Myocyte (in vitro differentiated cells): ENCODE results near the gene ABCC8. TPM values are rescaled to one million over a fixed set of nuclear protein-coding genes. Genes with fewer than 3 reads are reported as not detected.

Source experiments
- DNase-seq: peaks from one replicate; pipeline ENCODE4 v3.0.0-alpha.2; 2012; ENCODE audit warnings: low read depth
- total RNA-seq: library from RNA; depleted of rRNA; stranded (reverse); fragments of >200 nt; gene quantifications from 2 replicates; pipeline ENCODE4 v1.2.3, GENCODE V29; 2014

ABCC8 gene
- total RNA-seq, 1 donor from 2014 or later: not detected

DNA sequence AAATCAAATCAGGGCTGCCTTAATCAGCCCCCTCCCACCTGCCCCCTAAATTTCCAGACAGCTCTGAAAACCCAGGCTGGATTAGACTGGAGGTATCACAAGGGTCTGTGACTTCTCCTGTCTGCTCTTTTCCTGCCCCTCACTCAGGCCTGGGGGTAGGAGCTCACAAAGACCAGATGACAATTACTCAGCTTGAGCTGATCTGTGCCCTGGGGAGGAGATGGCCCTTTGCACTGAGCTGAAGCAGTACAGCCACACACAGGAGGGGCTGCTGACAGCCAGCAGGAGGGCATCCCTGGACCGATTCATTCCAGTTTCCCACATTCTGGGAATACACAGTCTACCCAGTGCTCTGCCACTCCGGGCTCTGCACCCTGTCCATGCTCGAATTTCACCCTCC lies 4.2 kb downstream of the ABCC8 start:
- DNase-seq: no peak

DNA sequence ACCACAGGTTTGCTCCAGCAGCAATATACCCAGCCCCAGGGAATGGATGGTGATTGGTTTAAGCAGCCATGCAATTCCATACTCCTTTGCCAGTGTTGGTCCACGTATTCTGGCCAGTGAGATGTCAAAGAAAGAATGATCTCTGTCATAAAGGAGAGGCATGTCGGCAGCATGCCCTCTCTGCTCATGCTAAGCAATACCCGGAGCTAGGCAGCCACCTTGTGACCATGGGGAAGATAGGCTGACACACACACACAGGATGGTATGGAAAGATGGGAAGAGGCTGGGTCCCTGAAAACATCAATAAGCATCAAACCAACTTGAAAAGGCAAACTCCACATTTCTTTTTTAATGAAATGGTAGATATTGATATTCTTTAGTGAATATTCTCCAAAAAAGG lies 5.1 kb downstream of the ABCC8 start:
- DNase-seq: no peak

- DNase-seq: no peak
Measured at GRCh38 chr11:17469998-17470397, 6.6 kb downstream of the ABCC8 start.

DNA sequence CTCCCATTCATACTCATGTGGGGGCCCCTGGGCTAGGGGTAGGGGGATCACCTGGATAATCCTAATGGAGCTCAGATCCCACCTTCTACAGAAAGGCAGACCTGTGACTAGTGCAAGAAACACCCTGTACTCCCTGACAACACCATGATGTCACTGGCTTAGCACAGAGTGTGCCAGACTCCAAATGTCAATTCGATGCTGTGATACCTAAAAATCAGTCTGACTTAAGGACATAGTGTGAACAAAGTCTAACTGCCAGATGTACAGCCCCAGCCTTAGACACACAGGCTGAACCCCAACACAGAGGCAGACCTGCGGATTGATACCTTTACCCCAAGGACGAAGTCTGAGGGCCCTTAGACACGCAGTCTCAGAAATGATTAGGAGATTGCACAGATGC lies 8.5 kb downstream of the ABCC8 start:
- no peak for DNase-seq

DNA sequence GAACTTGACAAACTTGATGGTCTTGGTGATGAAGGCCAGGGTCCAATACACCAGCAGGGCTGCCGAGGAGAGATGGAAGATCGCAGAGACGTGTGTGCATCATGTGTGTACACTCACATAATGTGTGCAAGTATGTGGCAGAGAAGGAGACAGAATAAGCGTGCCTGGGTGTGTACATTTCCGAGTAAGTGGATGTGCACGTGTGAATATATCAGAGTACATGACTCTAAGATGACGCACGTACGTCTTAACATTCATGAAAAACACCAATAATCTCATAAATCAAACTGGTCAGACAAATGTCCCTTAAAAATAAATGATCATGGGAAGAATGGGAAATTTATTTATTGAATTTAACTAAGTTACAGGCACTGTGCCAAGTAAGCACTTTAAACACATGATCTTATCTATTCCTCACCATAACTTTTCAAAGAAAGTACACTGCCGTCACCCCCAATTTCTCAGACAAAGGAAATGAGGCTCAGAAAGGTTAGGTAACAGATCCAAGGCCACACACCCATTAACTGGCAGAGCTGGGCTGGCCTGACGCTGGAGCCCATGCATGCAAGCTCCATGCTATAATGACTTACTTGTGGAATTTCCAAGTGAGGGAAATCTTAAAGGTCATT lies 13.0 kb downstream of the ABCC8 start:
- no peak for DNase-seq

DNA sequence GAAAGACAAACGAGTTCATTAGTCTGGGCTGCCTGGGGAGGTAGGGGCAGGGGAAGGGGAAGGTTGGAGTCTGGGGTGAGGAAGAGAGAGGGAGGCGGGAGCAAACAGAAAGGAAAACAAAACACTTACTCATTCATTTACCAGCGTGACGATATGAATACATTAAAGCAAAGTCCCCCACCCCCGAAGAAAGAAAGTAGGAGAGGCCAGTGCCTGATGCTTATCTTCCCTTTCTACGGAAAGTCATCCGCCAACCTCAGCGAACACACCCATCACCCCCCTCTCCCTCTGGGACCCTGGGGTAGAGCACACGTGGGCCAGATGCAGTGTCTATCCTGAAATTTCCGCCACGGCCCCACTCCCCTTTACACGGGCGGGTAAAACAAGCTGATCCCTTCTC lies 13.7 kb downstream of the ABCC8 start:
- no peak for DNase-seq

- DNase-seq: no peak
Measured at GRCh38 chr11:17460406-17460805, 16.2 kb downstream of the ABCC8 start.

DNA sequence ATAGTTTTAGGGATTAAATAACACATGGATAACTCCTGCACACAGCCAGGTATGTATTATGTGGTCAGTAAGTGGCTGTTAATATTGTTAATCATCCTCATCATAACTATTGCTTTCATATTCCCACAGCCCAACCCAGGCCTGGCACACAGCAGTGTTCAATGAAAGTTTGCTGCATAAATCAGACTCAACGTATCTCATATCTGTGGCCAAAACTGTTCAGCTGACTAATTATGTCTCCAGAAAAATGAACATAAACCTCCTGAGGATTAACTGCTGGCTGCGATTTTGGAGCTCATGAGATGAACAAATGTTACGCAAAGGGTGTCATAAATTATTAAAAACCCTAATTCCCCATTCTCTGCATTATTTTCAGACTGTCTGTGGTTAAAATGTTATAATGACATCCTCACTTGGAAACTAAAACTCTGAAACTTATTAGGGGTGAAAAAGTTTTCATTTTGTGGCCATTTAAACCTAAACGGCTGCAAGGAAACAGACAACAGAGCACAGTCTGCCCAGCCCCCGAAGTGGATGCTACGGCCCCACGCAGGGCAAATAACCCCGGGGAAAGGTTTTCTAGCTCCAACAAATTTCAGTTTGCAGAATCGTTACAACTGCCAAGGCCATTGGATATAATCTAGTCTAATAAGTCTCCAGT lies 17.3 kb downstream of the ABCC8 start:
- DNase-seq: no peak

DNA sequence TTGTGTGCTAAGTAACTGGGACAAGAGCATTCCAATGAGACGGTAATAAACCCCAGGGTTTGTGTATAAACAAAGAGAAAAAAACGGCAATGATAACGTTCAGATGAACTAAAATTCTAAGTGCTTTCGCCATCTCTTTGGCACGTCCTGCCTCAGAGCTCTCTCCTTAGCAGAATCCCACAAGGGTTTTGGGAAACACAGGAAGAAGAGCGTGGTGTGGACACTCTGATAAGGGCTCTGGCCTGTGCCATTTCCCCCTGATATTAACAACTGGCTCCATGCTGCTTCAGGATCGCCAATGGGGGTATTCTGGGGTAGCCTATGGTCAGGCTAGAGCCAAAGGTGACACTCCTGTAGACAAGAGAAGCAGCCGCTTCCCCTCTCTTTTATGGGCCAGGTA lies 18.4 kb downstream of the ABCC8 start:
- no peak for DNase-seq

GRCh38 chr11:17457396-17458173 lies 19.1 kb downstream of the ABCC8 start:
- DNase-seq: no peak

GRCh38 chr11:17452668-17453067 lies 24.0 kb downstream of the ABCC8 start:
- DNase-seq: no peak

DNA sequence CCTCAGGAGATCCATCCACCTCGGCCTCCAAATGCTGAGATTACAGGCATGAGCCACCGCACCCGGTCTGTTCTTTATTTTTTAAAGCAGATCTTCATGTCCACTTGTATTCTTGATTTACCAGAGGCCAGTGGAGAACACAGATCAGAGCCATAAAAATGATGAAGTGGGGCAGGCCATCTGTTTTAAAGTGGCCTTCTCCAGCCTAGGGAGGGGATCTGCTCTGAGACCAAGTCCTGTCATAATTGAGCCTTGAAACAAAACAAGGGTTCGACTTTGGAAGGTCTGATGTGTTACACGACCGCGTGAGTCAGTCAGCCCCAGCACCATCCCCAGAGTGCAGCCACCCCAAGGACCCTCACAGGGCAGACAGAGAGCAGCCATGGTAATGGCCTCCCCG lies 27.5 kb downstream of the ABCC8 start:
- DNase-seq: no peak

GRCh38 chr11:17446482-17446881 lies 30.2 kb downstream of the ABCC8 start:
- no peak for DNase-seq

GRCh38 chr11:17445240-17445795 lies 31.3 kb downstream of the ABCC8 start:
- DNase-seq: peak; percentile 76

DNA sequence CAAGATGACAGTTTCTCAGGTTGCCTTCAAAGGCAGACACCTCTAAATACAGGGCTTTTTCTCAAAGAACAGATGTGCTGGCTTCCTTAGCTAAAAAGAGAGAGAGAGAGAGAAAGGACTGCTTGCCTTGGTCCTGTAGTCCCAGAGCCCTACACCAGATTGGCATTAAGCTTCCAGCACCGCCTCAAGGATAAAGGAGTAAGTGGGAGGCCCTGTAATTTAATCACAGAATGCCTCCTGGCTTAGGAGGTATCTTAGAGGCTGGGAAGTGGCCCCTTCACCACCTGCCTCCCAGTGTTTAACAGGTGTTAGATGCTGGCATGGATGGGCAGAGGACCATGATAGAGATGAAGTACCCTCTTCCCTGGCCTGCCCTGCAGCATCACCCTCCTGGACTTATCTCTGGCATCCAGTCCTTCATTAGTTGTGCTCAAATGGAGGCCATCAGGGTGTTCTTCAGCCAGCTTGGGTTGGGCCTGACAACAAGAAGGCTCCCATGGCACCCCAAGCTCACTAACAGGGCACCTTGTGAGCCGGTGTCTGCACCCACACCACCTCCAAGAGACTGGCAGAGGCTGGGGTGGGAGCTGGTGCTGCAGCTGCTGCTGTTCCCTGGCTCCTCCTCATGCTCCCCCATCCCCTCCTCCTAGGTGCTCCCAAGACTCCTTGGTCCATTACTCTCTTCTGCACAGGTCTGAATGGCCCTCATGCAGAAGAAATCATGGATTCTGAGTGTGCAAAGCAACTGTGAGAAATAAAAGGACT lies 32.5 kb downstream of the ABCC8 start:
- no peak for DNase-seq

DNA sequence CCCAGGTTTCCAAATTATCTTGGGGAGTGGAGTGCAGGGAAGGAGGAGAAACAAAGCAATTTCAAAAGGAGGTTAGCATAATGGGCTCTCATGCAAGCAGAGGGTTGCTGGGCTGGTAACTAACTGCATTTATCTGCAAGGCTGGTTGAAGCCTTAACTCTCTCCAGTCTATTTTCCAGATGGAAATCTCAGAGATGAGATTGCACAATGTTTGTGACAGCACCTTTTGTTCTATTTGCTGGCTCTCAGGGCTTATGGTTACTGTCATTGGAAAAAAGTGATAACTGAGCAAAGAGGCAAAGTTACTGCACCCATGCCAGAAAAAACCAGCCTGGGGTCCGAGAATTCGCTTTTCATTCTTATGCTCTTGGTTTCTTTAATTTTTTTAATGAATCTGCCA lies 33.2 kb downstream of the ABCC8 start:
- no peak for DNase-seq

DNA sequence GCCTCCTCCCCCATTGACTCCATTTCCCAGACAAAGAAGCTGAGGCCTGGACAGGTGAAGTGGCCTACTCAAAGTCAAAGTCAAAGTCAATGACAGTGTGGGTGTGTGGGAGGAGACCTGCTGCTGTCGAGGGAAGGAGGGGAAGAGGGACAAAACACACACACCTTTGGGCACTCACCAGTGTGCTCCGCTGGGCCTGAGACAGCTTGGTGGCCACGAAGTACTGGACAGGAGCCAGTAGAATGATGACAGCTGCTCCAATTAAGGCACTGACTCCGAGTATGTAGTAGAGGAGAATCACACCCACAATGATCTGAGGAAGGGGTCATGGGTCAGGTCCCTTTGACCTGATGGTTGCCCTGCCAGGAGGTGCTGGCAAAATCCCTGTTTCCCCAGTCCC lies 33.6 kb downstream of the ABCC8 start:
- DNase-seq: peak; percentile 64

DNA sequence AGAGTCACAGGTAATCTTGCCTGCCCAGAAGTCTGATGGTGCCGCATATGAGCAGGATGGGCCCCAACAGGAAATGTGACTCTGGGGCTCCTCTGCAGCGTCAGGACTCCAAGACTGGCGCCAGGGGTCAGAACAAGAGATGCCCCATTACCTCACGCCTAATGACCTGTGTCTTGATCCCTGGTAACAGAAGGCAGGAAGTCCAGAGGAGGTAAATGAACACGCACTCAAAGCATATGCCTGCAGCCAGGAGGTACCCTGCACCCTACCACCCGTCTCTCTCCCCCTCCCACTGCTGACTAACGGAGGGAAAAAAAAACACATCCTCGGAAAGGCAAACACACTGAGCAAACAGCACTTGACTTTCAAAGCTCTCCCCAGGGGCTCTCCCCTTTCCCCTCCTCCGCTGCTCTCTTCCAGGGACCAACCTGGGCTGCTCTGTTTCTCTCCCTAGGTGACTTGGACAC lies 37.3 kb downstream of the ABCC8 start:
- no peak for DNase-seq

GRCh38 chr11:17437366-17437765 lies 39.3 kb downstream of the ABCC8 start:
- no peak for DNase-seq

- no peak for DNase-seq
Measured at GRCh38 chr11:17434108-17434507, 42.5 kb downstream of the ABCC8 start.

GRCh38 chr11:17432002-17432401 lies 44.6 kb downstream of the ABCC8 start:
- peak; percentile 84 for DNase-seq
